D721Med (cell line): ENCODE results near the gene TF.

Experiments used
- DNase-seq: peaks from one replicate; pipeline ENCODE4 v3.0.0; 2011; ENCODE audit warnings: low spot score; ENCODE audit not compliant: insufficient read length
- FAIRE-seq: peaks from 2 replicates; lab custom pipeline; 2011; peaks lifted over from hg19 to GRCh38; lab: Jason Lieb, UNC
- CTCF ChIP-seq: IDR thresholded peaks from 2 replicates; pipeline ENCODE4 v1.5.1; 2012; ENCODE audit warnings: mild to moderate bottlenecking, control low read depth; ENCODE audit not compliant: insufficient read depth; ENCODE audit errors: missing control alignments

The TF gene

GRCh38 chr3:133840055-133840737, 94.0 kb downstream of the TF start:
- FAIRE-seq: no peak
- no peak for DNase-seq
- no peak for TF ChIP-seq CTCF

DNA sequence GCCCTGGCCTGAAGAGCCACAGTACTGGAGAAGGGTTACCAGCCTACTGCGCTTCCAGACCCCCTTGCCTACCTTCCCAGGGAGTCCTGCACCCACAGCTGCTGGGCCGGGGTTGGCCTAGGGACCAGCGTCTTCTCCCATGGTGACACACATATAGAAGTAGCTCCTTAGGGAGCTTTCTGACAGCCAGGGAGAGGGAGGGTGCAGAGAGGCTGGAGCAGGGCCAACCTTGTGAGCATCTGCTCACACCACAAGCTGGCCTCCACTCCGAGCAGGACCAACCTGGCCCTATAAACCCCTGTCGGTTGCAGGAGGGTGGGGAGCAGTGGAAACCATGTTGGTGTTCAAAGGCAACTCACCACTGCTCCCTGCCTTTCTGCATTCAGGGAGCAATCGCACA, 94.6 kb downstream of the TF start:
- no peak for FAIRE-seq
- TF ChIP-seq CTCF: no peak
- no peak for DNase-seq

GRCh38 chr3:133841196-133841595, 95.0 kb downstream of the TF start:
- TF ChIP-seq CTCF: no peak
- DNase-seq (no peak), FAIRE-seq (no peak)

DNA sequence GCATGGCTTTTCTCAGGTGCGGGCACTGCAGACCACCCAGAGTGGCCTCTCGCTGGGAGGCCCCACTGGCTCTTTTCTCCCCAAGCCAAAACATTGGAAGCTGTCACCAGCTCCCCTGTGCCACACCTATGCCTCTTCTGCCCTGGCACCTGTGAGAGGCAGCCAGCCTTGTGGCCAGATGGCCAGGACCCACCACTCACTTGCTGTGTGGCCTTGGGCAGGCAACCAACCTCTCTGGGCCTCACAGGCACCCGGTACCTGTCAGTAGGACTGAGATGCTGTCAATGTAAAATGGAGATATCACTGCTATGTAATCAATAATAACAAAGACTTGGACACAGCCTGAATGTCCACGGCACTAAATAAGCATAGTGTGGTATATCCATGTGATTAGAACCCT, 96.0 kb downstream of the TF start:
- FAIRE-seq (no peak), DNase-seq (no peak)
- no peak for TF ChIP-seq CTCF

DNA sequence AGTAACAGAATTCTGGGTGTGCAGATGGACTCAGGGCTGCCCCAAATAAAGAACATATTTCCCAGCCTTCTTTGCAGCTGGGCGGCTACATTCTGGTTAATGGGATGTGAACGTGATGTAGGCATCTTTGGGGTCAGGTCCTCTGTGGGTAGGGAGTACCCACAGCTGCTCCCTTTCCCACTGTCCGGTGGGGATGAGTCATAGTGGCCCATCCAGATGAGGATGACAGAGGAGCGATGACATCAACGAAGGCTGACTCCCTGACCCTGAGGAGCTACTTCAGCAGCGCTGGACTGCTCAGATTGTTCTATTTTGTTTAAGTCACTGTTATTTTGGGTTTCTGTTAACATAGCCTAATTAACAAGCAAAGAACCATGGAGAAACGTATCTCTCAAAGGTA, 97.4 kb downstream of the TF start:
- no peak for TF ChIP-seq CTCF
- FAIRE-seq: no peak
- no peak for DNase-seq

- DNase-seq (no peak), FAIRE-seq (no peak)
- TF ChIP-seq CTCF: no peak
Measured at GRCh38 chr3:133845127-133845526, 98.9 kb downstream of the TF start.
